Calu3 (cell line): ENCODE data around the gene MBNL3. TPM values are rescaled to one million over a fixed set of nuclear protein-coding genes. Genes with fewer than 3 reads are reported as not detected.

Experiments
- BruUV-seq: library from RNA; stranded (reverse); fragments of 400-500 nt; replicated peaks from 2 replicates; lab custom pipeline; 2021; lab: Mats Ljungman, UMichigan
- CTCF ChIA-PET: fragments of 300-600 bp; sonication (Branson Sonifier 250); formaldehyde crosslinking; loops from one replicate; lab custom pipeline; 2022; ENCODE audit warnings: antibody characterized with exemption; lab: Charles Lee
- DNase-seq: peaks from one replicate; pipeline ENCODE4 v3.0.0; 2022
- H3K27ac Mint-ChIP-seq: one replicate; pipeline ENCODE4 v1.8.0; 2022; ENCODE audit warnings: mixed read lengths; ENCODE audit not compliant: unreplicated experiment
- H3K27me3 Mint-ChIP-seq: one replicate; pipeline ENCODE4 v1.8.0; 2022; ENCODE audit warnings: mixed read lengths; ENCODE audit not compliant: unreplicated experiment
- H3K36me3 Mint-ChIP-seq: one replicate; pipeline ENCODE4 v1.8.0; 2022; ENCODE audit warnings: mild to moderate bottlenecking, moderate library complexity, mixed read lengths; ENCODE audit not compliant: insufficient read depth, unreplicated experiment
- H3K4me1 Mint-ChIP-seq: one replicate; pipeline ENCODE4 v1.8.0; 2022; ENCODE audit warnings: mild to moderate bottlenecking, low read depth, mixed read lengths; ENCODE audit not compliant: unreplicated experiment
- H3K4me3 Mint-ChIP-seq: one replicate; pipeline ENCODE4 v1.8.0; 2022; ENCODE audit warnings: mild to moderate bottlenecking, low read depth, moderate library complexity, mixed read lengths; ENCODE audit not compliant: unreplicated experiment
- H3K9me3 Mint-ChIP-seq: one replicate; pipeline ENCODE4 v1.8.0; 2022; ENCODE audit warnings: low read depth, mixed read lengths; ENCODE audit not compliant: unreplicated experiment
- intact Hi-C: fragments of 100-400 bp; cut with micrococcal nuclease; formaldehyde crosslinking; loops from one replicate; pipeline ENCODE4 v1.10.0; 2022; ENCODE audit not compliant: unreplicated experiment
- total RNA-seq: library from RNA; stranded (reverse); gene quantifications from 2 replicates; pipeline ENCODE4 v1.2.3, GENCODE V29; 2022
- TF ChIP-seq, protein P1 (sequence below): fragments of 200-600 bp; IDR thresholded peaks from one replicate; pipeline ENCODE4 v1.8.0; 2022; ENCODE audit warnings: antibody characterized with exemption; ENCODE audit not compliant: unreplicated experiment

MBNL3 gene
- total RNA-seq, 1 experiment from 2014 or later = 18.9 TPM

DNA sequence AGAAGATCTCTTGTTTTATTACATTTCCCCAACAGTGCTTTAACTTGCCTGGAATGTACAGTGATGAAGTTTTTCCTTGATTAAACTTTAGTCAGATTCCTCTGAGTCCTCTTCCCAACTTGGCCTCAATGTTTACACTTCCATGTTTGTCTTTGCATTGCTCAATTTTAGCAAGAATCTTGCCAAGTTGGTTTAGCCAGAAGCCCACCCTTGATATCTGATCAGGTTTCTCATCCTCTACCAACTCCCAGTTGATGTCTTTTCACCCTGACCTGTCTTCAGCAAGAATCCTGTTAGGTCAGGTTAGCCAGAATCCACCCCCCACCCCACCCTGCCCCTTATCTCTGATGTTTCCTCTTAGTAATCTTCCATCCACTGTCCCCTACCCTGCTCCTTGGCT is 120.9 kb downstream of the MBNL3 start:
- intact Hi-C loops = no loop called here
- Mint-ChIP-seq H3K27me3 (no peaks in the 10 kb centered on the region), H3K9me3 (no peaks in the 10 kb centered on the region), H3K4me1 (peaks cover 28% of the 10 kb centered on the region), H3K4me3 (no peak overlapping the region), H3K36me3 (no peaks in the 10 kb centered on the region), H3K27ac (no peak overlapping the region)
- no peak for DNase-seq
- TF ChIP-seq, protein P1, sequence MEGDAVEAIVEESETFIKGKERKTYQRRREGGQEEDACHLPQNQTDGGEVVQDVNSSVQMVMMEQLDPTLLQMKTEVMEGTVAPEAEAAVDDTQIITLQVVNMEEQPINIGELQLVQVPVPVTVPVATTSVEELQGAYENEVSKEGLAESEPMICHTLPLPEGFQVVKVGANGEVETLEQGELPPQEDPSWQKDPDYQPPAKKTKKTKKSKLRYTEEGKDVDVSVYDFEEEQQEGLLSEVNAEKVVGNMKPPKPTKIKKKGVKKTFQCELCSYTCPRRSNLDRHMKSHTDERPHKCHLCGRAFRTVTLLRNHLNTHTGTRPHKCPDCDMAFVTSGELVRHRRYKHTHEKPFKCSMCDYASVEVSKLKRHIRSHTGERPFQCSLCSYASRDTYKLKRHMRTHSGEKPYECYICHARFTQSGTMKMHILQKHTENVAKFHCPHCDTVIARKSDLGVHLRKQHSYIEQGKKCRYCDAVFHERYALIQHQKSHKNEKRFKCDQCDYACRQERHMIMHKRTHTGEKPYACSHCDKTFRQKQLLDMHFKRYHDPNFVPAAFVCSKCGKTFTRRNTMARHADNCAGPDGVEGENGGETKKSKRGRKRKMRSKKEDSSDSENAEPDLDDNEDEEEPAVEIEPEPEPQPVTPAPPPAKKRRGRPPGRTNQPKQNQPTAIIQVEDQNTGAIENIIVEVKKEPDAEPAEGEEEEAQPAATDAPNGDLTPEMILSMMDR = no peak
- CTCF ChIA-PET = no interaction called here
- no TSS peak for BruUV-seq

DNA sequence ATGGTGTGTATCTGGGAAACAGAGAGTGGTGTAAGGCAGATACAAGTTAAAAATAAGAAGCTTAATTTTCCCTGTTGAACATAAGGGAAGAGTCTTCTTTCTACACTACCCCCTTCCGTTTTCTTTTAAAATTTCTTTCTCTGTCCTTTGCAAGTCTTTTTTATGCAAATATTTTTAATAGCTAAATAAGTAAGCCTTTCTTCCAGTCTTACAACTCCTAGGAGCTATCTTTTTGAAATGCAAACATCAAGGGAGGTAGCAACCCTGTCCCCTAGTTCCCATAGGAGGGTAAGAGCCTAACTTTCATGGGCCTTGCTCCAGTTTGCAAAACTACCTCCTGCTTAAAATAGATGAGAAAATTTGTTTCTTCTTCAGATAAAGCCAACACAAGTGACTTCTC is 121.5 kb downstream of the MBNL3 start:
- Mint-ChIP-seq H3K36me3 (no peaks in the 10 kb centered on the region), H3K4me1 (peaks cover 28% of the 10 kb centered on the region), H3K27ac (no peak overlapping the region), H3K27me3 (no peaks in the 10 kb centered on the region), H3K9me3 (no peaks in the 10 kb centered on the region), H3K4me3 (no peak overlapping the region)
- BruUV-seq = no TSS peak
- DNase-seq = no peak
- TF ChIP-seq, protein P1 = no peak
- CTCF ChIA-PET = no interaction called here
- intact Hi-C loops = no loop called here

DNA sequence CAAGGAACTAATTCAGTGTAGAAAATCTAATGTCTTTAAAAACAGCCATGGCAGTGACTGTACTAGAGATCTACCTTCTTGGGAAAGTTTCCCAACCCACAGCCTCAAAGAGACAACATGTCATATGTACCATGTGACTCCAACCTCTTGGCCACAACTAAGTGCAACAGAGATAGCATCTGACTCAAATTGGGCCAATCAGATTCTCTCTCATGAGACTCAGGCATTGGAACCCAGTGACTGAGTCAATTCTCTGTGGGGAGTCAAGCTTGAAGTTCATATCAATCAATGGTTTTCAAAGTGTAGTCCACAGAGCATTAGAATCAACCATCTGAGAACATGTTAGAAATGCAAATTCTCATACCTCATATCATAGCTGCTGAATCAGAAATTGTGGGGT is 123.3 kb downstream of the MBNL3 start:
- no peaks in the 10 kb centered on the region for H3K36me3 Mint-ChIP-seq
- no peaks in the 10 kb centered on the region for H3K9me3 Mint-ChIP-seq
- DNase-seq = no peak
- no peaks in the 10 kb centered on the region for H3K27me3 Mint-ChIP-seq
- intact Hi-C loops = no loop called here
- CTCF ChIA-PET = no interaction called here
- no peak overlapping the region for H3K27ac Mint-ChIP-seq
- TF ChIP-seq, protein P1 = no peak
- no peak overlapping the region for H3K4me3 Mint-ChIP-seq
- no TSS peak for BruUV-seq
- H3K4me1 Mint-ChIP-seq = peaks cover 28% of the 10 kb centered on the region

DNA sequence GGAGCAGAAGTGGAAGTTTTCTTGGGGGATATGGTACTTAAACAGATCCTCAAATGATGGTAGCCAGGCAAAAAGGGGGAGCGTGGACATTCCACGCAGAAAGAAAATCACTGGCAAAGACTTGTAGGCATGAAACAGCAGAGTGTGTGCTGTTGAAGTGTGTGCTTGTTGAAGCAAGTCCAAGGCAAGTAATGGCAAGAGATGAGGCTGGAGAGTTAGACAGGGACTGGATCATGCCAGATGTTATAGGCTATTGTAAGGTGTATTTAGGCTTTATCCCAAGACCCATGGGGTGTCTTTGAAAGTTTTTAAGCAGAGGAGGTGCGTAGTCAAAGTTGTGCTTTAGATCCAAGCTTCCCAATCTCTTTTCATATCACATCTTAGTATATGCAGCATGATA is 124.5 kb downstream of the MBNL3 start:
- TF ChIP-seq, protein P1 = no peak
- Mint-ChIP-seq H3K27ac (no peak overlapping the region), H3K4me3 (no peak overlapping the region), H3K27me3 (no peaks in the 10 kb centered on the region), H3K4me1 (peaks cover 20% of the 10 kb centered on the region), H3K36me3 (no peaks in the 10 kb centered on the region), H3K9me3 (no peaks in the 10 kb centered on the region)
- BruUV-seq = no TSS peak
- CTCF ChIA-PET = no interaction called here
- no peak for DNase-seq
- intact Hi-C loops = no loop called here

DNA sequence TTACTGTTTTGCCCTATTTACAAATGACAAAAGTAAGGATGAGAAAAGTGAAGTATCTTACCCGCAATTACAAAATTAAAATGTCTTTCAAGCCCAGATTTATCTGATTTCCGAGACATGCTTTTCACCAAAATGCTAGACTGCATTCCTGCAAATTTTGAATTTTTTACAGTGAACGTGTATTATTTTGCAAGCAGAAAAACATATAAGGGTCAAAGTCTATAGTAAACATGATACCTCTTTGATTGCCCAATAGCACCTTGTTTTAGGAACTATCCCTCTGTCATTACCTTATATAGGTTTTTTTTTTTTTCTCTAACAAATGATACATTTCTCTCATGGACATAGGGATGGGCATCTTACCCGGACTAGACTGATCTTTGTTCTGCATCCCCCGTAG is 135.4 kb downstream of the MBNL3 start:
- no peaks in the 10 kb centered on the region for H3K27me3 Mint-ChIP-seq
- H3K4me3 Mint-ChIP-seq = no peak overlapping the region
- CTCF ChIA-PET = no interaction called here
- H3K36me3 Mint-ChIP-seq = no peaks in the 10 kb centered on the region
- DNase-seq = no peak
- no peak overlapping the region for H3K27ac Mint-ChIP-seq
- TF ChIP-seq, protein P1 = no peak
- intact Hi-C loops = no loop called here
- H3K9me3 Mint-ChIP-seq = no peaks in the 10 kb centered on the region
- H3K4me1 Mint-ChIP-seq = no peaks in the 10 kb centered on the region
- no TSS peak for BruUV-seq
